Measurements from ENCODE around the gene THAP7.

THAP7 gene

DNA sequence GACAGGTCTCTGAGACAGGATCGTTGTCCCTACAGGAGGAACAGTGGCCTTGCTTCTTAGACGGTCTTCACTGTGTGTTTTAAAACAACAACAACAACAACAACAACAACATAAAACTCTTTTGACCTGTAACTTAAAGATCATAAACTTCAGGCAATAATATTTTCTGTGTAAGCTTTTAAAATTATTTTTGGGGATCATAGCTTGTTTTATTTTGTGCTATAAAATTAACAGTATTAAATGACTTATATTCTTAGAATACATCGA is 48.6 kb downstream of the THAP7 start:
- peaks cover 58% of the 10 kb centered on the region for H3K36me3 ChIP-seq
- DNase-seq, result no peak
- no peak overlapping the region for H3K4me3 ChIP-seq (ENCODE audit: low read depth, low read length)
- no peaks in the 10 kb centered on the region for H3K27me3 ChIP-seq (ENCODE audit: insufficient read depth, low read depth, severe bottlenecking)
- no peaks in the 10 kb centered on the region for H3K9me3 ChIP-seq (ENCODE audit: severe bottlenecking)
- H3K27ac ChIP-seq, result no peak overlapping the region
- TF ChIP-seq CTCF (IDR thresholded peaks at IDR 0.05; ENCODE audit: low read depth, low read length), result no peak

GRCh38 chr22:20952544-20953341 is 49.2 kb downstream of the THAP7 start:
- no peaks in the 10 kb centered on the region for H3K9me3 ChIP-seq (ENCODE audit: severe bottlenecking)
- H3K4me3 ChIP-seq (ENCODE audit: low read depth, low read length), result no peak overlapping the region
- no peak for DNase-seq
- H3K36me3 ChIP-seq, result peaks cover 58% of the 10 kb centered on the region
- H3K27me3 ChIP-seq (ENCODE audit: insufficient read depth, low read depth, severe bottlenecking), result no peaks in the 10 kb centered on the region
- TF ChIP-seq CTCF (IDR thresholded peaks at IDR 0.05; ENCODE audit: low read depth, low read length), result no peak
- no peak overlapping the region for H3K27ac ChIP-seq

DNA sequence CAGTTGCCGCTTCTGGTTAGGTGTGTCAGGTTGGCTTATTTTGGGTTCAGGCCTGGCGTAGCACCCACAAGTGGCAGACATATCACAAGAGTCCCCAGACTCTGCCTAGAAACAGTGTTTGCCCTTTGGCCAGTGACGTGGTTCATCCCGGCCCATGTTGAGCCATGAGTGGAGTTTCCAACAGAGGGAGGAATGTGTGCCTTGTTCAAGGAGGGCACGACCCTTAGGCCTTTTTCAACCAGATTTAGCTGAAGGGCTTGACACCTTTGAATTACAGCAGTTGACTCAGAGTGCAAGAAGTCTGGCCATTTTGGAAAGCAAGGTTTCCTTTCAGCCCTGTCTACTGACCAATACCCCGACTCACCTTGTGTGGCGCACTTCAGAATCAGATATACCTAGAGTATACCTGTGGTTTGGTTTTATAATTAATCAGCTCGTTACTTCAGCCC is 50.0 kb downstream of the THAP7 start:
- H3K9me3 ChIP-seq (ENCODE audit: severe bottlenecking), result no peaks in the 10 kb centered on the region
- peaks cover 61% of the 10 kb centered on the region for H3K36me3 ChIP-seq
- DNase-seq, result no peak
- no peak overlapping the region for H3K4me3 ChIP-seq (ENCODE audit: low read depth, low read length)
- H3K27me3 ChIP-seq (ENCODE audit: insufficient read depth, low read depth, severe bottlenecking), result no peaks in the 10 kb centered on the region
- no peak overlapping the region for H3K27ac ChIP-seq
- no peak for TF ChIP-seq CTCF (IDR thresholded peaks at IDR 0.05; ENCODE audit: low read depth, low read length)

- Histone ChIP-seq H3K9me3 (ENCODE audit: severe bottlenecking) (no peaks in the 10 kb centered on the region), H3K27ac (no peak overlapping the region), H3K36me3 (peaks cover 61% of the 10 kb centered on the region), H3K4me3 (ENCODE audit: low read depth, low read length) (no peak overlapping the region), H3K27me3 (ENCODE audit: insufficient read depth, low read depth, severe bottlenecking) (no peaks in the 10 kb centered on the region)
- no peak for DNase-seq
- no peak for TF ChIP-seq CTCF (IDR thresholded peaks at IDR 0.05; ENCODE audit: low read depth, low read length)
Measured at GRCh38 chr22:20951151-20951931, 50.6 kb downstream of the THAP7 start.

GRCh38 chr22:20949698-20950183 is 52.2 kb downstream of the THAP7 start:
- Histone ChIP-seq H3K36me3 (peaks cover 67% of the 10 kb centered on the region), H3K4me3 (ENCODE audit: low read depth, low read length) (no peak overlapping the region), H3K9me3 (ENCODE audit: severe bottlenecking) (no peaks in the 10 kb centered on the region), H3K27me3 (ENCODE audit: insufficient read depth, low read depth, severe bottlenecking) (no peaks in the 10 kb centered on the region), H3K27ac (no peak overlapping the region)
- no peak for DNase-seq
- no peak for TF ChIP-seq CTCF (IDR thresholded peaks at IDR 0.05; ENCODE audit: low read depth, low read length)

Data from WERI-Rb-1 (cell line).